GM18519 (cell line): ENCODE data around the gene DHX9.

Experiments used
- ATAC-seq: cut with Tn5 transposase; IDR thresholded peaks from one replicate; pipeline ENCODE4 v1.9.1; 2021; ENCODE audit warnings: mild to moderate bottlenecking, moderate library complexity; ENCODE audit not compliant: unreplicated experiment, low FRiP score

Gene DHX9

DNA sequence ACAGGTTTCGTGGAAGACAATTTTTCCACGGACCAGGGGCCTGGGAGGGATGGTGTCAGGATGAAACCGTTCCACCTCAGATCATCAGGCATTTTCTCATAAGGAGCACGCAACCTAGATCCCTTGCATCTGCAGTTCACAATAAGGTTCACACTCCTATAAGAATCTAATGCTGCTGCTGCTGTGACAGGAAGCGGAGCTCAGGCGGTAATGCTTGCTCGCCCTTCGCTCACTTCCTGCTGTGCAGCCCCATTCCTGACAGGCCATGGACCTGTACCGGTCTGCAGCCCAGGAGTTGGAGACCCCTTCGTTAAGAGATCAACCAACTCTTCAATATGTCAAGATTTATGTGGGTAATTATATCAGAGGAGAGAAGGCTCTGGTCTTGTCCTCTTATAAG is 3.3 kb upstream of the DHX9 start:
- no peak for ATAC-seq

DNA sequence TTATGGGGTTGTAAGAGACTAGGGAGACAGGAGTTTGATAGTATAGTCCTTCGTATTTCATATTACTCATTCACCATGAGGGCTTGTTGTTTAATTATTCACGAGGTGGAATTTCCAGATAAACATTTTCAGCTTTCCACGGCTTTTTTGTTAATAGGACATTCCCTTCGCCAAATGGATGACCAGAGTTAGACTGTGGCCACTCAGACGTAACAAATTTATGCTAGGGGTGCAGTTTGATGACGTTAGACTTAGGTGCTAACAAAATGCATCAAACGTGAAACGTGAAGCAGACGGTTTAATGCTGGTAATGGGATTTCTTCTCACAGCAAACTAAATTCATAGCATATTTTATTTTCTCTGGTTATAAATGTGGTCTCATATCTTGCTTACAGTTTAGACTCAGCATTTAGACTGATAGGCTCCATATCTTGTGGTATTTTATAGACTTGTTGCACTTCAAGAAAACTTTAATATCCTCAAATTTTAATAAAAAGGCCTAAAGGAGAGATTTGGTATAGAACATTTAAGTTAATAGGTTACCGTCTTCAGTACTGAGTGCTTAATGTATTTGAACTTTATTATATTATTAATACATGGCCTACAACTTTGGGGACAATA is 2.3 kb downstream of the DHX9 start:
- no peak for ATAC-seq

DNA sequence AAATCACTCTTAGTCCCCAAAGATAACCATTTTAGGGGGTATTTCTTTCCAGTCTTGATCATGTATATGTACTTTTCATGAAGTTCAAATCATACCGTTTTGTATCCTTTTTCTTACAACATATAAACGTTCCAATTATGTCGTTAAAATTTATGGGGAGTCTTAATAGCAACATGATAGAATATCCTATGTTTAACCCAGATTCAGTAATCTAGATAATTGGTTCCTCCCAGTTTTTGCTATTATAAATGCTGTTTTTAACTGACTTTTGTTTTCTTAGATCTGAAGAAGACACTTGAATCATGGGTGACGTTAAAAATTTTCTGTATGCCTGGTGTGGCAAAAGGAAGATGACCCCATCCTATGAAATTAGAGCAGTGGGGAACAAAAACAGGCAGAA is 3.1 kb downstream of the DHX9 start:
- no peak for ATAC-seq

DNA sequence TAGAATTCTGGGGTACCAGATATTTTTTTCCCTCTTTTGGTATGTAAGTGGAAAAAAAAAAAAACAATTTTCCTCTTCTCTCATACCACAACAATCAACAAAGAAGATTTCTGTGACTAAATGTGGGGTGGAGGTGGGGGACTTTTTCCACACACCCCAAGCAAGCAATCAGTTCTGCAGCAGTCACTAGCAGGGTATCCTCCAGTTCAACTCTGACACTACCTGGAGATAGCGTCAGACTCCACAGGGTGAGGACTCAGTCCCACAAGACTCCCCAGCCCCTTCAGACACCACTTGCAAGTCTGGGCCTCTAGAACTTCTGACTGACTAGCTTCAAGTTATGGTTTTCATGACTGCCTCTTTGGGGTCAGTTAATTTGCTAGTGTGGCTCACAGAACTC is 6.2 kb downstream of the DHX9 start:
- no peak for ATAC-seq

DNA sequence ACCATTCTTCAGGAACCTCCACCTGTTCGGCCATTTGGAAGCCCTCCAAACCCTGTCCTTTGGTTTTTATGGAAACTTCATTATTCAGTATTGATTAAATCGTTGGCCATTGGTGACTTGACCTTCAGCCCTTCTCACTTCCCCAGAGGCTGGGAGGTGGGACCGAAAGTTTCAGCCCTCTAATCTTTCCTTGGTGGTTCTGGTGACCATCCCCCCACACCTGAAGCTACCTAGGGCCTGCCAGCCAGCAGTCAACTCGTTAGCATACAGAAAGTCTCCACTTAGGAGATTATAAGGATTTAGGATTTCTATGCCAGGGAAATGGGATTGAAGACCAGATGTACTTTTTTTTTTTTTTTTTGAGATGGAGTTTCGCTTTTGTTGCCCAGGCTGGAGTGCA is 6.7 kb downstream of the DHX9 start:
- ATAC-seq = no peak

DNA sequence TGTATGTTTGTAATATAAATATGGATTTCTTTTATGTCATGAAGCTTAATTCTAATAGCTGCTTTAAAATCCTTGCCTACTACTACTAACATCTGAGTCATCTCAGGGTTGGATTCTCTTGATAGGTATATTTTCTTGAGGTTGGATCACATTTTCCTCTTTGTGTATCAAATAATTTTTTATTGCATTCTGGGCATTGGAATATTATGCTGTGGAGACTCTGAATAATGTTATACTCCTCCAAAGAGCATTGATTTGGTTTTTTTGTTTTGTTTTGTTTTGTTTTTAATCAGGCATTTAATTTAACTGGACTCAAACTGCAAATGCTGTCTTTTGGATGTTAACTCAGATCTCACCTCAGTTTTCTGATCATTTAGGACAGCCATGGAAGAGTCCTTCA is 8.0 kb downstream of the DHX9 start:
- no peak for ATAC-seq

DNA sequence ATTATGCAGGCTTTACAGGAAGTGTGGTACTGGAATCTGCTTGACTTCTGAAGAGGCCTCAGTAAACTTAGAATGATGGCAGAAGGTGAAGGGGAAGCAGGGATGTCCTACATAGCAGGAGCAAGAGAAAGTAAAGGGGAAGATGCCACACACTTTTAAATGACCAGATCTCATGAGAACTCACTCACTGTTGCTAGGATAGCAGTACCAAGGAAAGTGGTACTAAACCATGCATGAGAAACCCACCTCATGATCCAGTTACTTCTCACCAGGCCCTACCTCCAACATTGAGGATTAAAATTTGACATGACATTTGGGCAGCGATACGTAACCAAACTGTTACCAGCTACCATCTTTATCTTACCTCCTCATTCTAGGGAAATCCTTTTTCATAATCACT is 9.6 kb downstream of the DHX9 start:
- no peak for ATAC-seq

DNA sequence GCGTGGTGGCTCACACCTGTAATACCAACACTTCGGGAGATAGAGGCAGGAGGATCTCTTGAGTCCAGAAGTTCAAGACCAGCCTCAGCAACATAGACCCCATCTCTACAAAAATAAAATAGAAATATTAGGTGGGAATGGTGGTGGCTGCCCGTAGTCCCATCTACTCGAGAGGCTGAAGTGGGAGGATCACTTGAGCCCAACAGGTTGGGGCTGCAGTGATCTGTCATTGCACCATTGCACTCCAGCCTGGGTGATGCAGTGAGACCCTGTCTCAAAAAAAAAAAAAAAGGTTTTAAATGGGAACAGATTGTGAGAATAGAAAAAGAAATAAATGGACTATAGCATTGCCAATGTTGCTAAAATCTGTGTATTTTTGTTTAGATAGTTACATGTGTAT is 11.2 kb downstream of the DHX9 start:
- ATAC-seq = no peak

DNA sequence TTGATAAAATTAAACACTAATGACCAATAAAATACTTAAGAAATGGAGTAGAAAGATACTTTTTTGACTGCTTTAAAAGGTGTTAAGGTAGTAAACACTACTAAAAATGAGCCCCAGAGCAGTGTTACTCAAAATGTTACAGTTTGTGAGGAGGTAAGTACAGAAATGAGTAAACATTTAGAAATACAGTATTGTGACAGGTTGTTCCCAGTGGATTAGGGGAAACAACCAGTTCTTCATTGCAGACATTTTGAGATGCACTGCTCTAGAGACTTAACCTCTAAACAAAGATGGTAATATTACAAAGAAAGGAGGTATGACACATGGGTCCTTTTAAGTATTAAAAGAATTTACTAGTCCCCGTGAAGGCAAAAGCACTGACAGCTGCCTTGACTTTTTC is 12.7 kb downstream of the DHX9 start:
- no peak for ATAC-seq

DNA sequence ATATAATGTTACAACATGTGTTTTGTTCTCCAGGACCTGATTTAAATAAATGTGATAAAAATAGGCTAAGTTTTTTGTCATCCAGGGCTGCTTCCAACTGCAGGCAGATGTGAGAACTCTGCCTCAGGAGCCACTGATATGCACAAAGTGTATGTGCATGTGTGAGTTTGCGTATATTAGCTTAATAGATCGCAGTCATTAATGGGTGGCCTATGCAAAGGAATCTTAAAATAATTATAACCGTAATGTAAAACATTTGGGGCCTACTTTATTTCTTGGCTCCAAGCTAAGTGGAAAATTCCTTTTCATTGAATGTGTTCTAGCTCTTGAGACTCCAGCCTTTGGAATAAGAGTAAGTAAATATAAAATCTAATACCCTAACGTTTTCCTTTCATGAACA is 16.8 kb downstream of the DHX9 start:
- ATAC-seq = no peak

DNA sequence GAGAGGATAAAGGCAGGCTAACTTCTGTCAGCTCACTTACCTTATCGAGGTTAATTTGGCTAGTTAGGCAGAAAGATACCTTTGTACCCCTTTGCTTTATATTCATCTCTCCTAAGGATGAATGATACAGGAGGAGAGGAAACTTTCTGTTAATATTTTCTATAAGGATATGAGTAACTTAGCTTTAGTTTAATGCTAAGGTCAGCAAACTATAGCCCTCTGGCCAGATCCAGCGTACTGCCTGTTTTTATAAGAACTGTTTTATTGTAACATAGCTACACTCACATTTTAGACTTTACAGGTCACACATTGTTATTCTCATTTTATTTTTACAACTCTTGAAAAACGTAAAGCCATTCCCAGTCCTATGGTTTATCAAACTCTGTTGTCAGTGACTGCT is 18.1 kb downstream of the DHX9 start:
- ATAC-seq = no peak

DNA sequence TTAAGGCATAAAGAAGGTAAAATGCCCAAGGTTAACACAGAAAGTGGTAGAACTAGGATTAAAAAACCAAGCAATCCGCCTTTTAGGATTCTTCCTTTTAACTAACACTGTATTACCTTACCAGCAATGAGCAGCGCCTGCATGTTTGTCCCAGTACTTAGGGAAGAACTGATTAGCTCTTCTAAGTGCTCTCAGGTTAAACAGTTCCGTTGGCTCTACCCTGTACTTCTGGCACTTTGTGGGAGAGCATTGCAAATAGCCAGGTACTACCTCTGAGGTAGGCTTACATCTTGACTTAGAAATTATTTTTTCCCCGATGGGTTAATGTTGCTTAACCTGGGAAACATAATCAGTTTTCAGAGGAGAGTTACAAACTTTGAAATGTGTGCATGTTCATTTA is 21.5 kb downstream of the DHX9 start:
- no peak for ATAC-seq

DNA sequence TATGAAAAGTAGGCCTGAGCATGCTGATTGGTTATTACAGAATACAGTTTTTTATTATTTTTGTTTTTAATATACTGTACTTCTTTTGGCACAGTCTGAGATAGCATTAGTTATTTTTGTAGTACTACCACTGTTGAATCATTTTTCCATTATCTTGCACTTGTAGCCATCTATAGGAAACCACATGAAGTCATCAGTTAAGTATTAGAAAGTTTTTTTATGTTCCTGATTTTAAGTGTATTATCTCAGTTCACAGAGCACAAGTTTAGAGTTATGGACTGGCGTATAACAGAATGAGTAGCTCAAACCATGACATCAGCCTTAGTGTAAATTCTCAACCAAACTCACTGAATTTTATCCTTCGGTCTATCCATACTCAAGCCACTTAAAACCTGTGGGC is 22.8 kb downstream of the DHX9 start:
- ATAC-seq = no peak

DNA sequence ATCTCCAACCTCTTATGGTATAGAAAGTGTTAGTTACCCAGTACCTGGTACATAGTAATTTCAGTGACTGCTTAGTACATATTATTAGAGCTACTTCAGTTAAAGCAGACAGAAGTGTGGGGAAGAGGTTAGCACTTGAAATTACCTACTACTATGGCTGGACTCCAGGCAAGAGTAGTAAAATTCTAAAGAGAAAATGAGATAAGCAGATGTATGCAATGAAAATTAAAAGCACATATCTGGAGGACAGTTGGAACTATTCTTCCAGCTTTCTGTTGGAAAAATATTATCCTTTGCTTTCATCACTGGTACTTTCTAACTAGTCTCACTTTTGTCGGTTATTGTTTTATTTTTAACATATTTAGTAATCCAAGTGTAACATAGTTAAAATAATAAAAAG is 23.7 kb downstream of the DHX9 start:
- no peak for ATAC-seq

DNA sequence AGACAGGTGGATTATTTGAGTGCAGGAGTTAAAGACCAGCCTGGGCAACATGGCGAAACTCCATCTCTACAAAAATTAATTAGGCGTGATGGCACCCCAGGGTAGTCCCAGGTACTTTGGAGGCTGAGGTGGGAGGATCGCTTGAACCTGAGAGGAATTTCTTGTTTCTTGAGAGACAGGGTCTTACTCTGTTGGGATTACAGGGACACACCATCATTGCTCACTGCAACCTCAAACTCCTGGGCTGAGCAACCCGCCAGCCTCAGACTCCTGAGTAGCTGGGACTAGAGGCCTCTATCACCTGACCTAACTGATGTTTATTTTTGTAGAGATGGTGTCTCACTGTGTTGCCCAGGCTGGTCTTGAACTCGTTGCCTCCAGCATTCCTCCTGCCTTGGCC is 24.8 kb downstream of the DHX9 start:
- no peak for ATAC-seq

DNA sequence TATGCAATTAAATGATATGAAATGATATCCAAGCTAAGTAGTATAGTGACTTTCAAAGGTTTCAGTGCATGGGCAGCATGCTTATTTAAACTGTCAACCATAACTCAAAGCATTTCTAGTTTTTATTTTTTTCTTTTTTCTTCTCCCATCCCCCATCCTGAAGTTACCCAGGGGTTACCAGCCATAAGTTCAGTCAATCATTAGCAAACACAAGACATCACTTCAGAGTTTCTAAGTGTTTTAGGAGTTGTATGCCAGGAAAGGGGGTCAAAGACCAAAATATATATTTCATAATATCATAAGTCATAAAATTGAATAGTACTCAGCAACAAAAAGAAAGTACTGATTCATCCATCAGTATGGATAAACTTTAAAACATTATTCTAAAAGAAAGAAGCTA is 28.7 kb downstream of the DHX9 start:
- no peak for ATAC-seq

DNA sequence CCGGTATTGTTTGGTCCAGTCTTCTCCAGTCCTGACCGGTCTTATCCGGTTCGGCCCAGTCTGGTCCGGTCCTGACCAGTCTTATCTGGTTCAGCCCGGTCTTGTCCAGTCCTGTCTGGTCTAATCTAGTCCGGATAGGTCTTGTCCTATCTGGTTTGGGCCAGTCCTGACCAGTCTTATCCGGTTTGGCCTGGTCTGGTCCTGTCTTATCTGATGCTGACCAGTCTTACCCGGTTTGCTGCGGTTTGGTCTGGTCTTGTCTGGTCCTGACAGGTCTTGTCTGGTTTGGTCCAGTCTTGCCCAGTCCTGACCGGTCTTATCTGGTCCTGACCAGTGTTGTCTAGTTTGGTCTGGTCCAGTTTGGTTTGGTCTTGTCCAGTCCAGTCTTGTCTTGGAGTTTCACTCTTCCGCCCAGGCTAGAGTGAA is 30.1 kb downstream of the DHX9 start:
- no peak for ATAC-seq

DNA sequence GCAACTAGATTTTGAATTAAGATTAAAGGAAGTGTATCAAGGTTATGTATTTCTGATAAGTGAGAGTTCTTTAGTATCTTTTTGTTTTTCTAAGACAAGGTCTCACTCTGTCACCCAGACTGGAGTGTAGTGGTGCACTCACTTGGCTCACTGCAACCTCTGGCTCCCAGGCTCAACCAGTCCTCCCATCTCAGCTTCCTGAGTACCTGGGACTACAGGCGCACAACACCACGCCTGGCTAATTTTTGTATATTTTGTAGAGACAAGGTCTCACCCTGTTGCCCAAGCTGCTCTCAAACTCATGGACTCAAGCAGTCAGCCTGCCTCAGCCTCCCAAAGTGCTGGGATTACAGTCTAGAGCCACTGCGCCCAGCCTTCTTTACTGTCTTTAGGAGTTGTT is 33.7 kb downstream of the DHX9 start:
- no peak for ATAC-seq

DNA sequence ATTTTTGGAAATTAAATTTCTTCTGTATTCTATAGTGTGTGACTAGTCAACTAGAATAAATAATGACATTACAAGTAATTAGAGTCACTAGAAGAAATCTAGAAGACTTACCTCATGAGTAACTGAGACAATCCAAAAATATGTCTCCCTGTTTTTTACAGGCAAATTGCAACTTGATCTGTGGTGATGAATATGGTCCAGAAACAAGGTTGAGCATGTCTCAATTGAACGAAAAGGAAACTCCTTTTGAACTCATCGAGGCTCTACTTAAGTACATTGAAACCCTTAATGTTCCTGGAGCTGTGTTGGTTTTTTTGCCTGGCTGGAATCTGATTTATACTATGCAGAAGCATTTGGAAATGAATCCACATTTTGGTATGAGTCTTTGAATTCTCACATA is 36.7 kb downstream of the DHX9 start:
- no peak for ATAC-seq

DNA sequence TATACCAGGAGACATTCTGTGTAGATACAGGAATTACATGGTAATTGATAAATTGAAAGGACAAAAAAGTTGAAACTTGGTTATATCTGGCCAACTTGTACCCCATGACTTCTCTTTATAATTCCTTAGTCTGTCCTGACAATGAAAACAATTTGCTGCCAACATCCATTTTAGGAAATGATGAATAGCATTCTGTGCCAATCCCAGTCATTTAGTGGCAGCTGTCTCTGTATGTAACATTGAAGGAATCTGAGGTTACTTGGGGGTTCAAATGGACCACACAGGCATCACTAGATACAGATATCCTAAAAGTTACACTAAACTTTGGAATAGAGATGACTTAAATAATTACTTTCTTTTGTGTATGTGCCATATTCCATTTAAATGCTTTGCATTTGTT is 38.2 kb downstream of the DHX9 start:
- no peak for ATAC-seq

DNA sequence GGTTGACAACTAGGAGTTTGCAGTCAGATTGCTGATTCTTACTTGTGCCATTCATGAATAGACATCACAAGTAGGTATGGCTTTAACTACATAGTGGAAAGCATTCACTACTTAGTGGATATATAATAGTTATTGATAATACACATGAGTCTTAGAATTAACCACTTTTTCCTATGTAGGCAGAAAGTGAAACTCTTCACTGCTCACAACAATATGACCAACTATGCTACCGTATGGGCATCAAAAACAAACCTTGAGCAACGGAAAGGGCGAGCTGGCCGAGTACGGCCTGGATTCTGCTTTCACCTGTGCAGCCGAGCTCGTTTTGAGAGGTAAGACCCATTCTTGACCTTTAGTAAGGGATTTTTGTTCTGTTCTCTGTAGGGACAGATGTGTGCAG is 38.7 kb downstream of the DHX9 start:
- no peak for ATAC-seq

DNA sequence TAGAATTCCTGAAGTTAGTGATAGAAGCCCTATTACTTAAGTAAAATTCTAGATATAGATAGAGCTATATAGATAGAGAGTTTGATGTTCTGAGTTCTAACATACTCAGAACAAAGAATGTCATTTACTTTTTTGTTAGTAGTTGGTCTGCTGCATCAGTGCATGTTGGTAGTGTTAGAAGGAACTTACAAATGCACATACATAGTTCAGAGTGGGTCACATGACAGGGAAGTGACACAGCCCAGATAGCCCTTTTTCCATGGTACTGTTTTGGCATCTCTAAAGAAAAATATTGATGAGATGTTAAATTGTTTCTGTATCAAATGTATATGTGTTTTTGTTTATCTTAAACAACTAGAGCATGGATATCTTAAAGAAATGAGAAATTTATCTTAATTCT is 45.7 kb downstream of the DHX9 start:
- ATAC-seq = no peak

DNA sequence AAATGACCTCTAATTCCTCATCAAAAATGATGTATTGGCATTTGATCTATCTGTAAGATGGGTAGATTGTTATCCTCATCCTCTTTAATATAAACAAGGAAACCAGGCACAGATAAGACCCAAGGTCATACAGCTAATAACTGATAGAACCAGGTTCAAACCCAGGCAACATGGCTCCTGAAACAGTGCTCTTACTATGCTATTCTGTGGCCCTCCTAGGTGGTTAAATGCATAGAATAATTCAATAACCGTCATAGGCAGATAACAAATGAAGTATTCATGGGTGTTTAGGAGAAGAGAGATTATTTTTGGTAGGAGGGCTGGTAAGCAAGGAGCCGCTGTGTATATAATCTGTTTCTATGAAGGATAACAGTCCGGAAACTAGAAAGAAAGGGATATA is 46.4 kb downstream of the DHX9 start:
- ATAC-seq = no peak
